OCI-M2 (cell line): Measurements from ENCODE around the gene TTC1.
"Not testable (repeated sequence)": the region's sequence is repeated elsewhere in the genome, so short reads cannot be mapped to it uniquely, and the experiment has no call there.

Experiments used
- DNase-seq: peaks from one replicate; lab custom pipeline; 2025; ENCODE audit not compliant: unreplicated experiment; lab: John Stamatoyannopoulos, UW

TTC1 gene

GRCh38 chr5:160008877-160009590 lies at the start of gene TTC1:
Gene TTC1 (plus strand): TSS chr5:160009139. CDS start chr5:160010529, 1,390 bp downstream.
- peak; percentile 70 for DNase-seq

GRCh38 chr5:159961176-159962160 lies 47.5 kb upstream of the TTC1 start:
- DNase-seq: no peak

DNA sequence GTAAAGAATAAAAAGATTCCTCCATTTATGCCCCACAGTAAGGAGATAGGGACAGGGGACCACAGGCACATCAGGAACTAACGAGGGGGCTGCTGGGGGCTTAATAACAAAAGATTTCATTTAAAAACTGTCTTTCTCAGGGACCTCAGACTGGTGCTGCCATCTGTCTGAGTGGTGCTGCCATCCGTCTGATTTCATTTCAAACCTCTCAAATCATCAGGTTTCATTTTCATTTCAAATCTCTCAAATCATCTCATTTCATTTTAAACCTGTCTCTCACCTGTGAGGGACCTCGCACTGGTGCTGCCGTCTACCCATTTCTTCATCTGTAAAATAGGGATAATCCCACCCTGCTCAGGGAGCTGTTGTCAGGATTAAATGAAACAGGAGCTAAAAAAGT lies 46.7 kb upstream of the TTC1 start:
- DNase-seq: no peak

DNA sequence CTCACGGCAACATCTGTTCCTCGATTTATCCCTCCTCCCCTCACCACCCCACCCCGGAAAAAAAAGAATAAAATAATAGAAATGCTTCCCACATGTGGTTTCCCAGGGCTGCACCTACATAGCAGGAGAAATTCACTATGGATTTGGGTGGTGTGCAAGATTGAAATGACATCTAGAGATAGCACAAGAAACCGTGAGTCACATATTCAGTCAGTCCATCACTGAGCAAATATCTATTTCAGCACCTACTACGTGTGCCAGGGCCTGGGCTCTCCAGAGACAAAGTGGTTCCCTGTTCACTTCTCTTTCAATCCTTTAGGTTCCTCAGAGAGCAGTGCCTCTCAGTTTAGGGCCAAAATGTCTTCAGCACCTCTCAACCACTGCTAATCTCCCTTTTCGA lies 45.0 kb upstream of the TTC1 start:
- DNase-seq: no peak

GRCh38 chr5:159965031-159965837 lies 43.7 kb upstream of the TTC1 start:
- DNase-seq: no peak

GRCh38 chr5:159965838-159966128 lies 43.2 kb upstream of the TTC1 start:
- DNase-seq: not testable (repeated sequence)

GRCh38 chr5:159969966-159970365 lies 39.0 kb upstream of the TTC1 start:
- no peak for DNase-seq

GRCh38 chr5:159971038-159971437 lies 37.9 kb upstream of the TTC1 start:
- no peak for DNase-seq

- DNase-seq: no peak
Observed at GRCh38 chr5:159971514-159971913, 37.4 kb upstream of the TTC1 start.

DNA sequence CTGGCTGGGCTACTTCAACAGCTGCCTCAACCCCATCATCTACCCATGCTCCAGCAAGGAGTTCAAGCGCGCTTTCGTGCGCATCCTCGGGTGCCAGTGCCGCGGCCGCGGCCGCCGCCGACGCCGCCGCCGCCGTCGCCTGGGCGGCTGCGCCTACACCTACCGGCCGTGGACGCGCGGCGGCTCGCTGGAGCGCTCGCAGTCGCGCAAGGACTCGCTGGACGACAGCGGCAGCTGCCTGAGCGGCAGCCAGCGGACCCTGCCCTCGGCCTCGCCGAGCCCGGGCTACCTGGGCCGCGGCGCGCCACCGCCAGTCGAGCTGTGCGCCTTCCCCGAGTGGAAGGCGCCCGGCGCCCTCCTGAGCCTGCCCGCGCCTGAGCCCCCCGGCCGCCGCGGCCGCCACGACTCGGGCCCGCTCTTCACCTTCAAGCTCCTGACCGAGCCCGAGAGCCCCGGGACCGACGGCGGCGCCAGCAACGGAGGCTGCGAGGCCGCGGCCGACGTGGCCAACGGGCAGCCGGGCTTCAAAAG lies 36.9 kb upstream of the TTC1 start:
- DNase-seq: no peak

GRCh38 chr5:159972538-159973362 lies 36.2 kb upstream of the TTC1 start:
- DNase-seq: no peak

GRCh38 chr5:159975462-159976019 lies 33.4 kb upstream of the TTC1 start:
- DNase-seq: no peak

GRCh38 chr5:159976921-159977320 lies 32.0 kb upstream of the TTC1 start:
- DNase-seq: no peak

GRCh38 chr5:159978358-159978757 lies 30.6 kb upstream of the TTC1 start:
- no peak for DNase-seq

DNA sequence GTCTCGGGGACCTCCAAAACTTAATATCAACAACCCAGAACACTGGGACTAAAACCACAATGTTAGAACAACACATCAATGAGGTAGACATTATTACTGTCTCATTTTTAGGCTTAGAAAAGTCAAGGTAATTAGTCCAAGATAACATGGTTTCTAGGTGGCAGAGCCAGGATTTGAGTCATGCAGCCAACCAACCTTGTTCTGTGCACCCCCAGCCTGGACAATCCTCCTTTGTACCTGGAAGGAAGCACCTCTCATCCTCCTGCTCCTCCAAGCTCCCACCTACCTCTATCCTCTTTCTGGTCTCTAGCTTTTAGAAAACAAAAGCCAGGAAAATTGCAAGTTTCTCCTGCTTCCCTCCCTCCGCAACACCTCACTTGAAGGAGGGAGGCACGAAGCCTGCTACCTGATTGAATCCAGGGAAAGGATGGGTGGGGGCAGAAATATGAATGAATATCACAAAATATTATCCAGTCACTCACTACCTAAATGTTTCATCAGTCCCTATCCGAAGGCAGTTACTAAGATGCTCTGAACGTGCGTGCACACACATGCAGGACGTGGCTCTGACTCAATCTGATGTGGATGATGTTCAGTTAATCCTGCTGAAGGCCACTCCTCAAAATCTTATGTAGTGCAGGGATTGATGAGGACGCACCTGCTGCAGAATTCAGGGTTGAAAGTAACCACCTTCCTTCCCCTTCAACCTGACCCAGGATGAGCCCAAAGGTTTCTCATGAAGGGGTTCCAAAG lies 26.3 kb upstream of the TTC1 start:
- no peak for DNase-seq

- DNase-seq: no peak
Observed at GRCh38 chr5:159987031-159987674, 21.8 kb upstream of the TTC1 start.

GRCh38 chr5:159990506-159990905 lies 18.4 kb upstream of the TTC1 start:
- no peak for DNase-seq

GRCh38 chr5:159992566-159992965 lies 16.4 kb upstream of the TTC1 start:
- DNase-seq: no peak

DNA sequence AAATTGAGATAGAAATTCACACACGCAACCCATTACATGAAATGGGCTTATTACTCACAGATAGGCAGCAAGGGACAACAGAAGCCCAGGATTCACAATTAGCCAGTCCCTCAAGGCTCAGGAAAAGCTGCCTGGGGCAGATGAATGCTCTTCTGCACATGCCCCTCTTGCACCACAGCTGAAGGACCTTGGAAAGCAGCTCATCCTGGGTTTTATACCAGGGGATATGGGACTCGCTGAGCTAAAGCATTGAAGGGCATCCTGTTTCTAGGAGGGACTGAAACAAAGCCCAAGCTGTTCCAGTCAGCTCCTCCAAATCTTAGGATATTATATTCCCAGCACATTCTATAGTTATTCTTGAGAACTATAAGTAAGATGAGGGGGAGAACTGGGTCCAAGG lies 15.7 kb upstream of the TTC1 start:
- DNase-seq: no peak
